ENCODE measurements around the gene CD5L.

- TF ChIP-seq CTCF (IDR thresholded peaks at IDR 0.05) (no peak), POLR2A (IDR thresholded peaks at IDR 0.05) (no peak)
Measured at GRCh38 chr1:157806431-157807149, 35.0 kb downstream of the CD5L start.
